Activated B cell treated with CpG ODN at 0.5 μM for 24 hours (primary cell): ENCODE results near the gene TCAP. TPM values are rescaled to one million over a fixed set of nuclear protein-coding genes. Genes with fewer than 3 reads are reported as not detected.

Source experiments
- ATAC-seq: fragments of 200-7000 bp; cut with Tn5 transposase; one replicate; pipeline ENCODE4 v1.10.0; 2021; ENCODE audit warnings: low read depth, mild to moderate bottlenecking, moderate library complexity
- CTCF ChIA-PET: fragments of 350-600 bp; sonication (Branson Sonifier 250); formaldehyde crosslinking; loops from one replicate; lab custom pipeline; 2021; ENCODE audit warnings: antibody characterized with exemption; lab: Charles Lee
- POLR2A ChIA-PET: fragments of 350-600 bp; sonication (Branson Sonifier 250); formaldehyde crosslinking; loops from one replicate; lab custom pipeline; 2021; ENCODE audit warnings: antibody characterized with exemption; lab: Charles Lee
- DNase-seq: peaks from one replicate; pipeline ENCODE4 v3.0.0; 2022
- H3K27ac Mint-ChIP-seq: one replicate; pipeline ENCODE4 v1.8.0; 2020; ENCODE audit warnings: mixed read lengths
- H3K27me3 Mint-ChIP-seq: one replicate; pipeline ENCODE4 v1.8.0; 2021; ENCODE audit warnings: mixed read lengths
- H3K36me3 Mint-ChIP-seq: one replicate; pipeline ENCODE4 v1.8.0; 2021; ENCODE audit warnings: low read depth, mixed read lengths
- H3K4me1 Mint-ChIP-seq: one replicate; pipeline ENCODE4 v1.8.0; 2021; ENCODE audit warnings: mixed read lengths
- H3K4me3 Mint-ChIP-seq: one replicate; pipeline ENCODE4 v1.8.0; 2020; ENCODE audit warnings: mild to moderate bottlenecking, mixed read lengths
- H3K9me3 Mint-ChIP-seq: one replicate; pipeline ENCODE4 v1.8.0; 2020; ENCODE audit warnings: mixed read lengths
- CTCF ChIP-seq: fragments of 200-600 bp; IDR thresholded peaks from one replicate; pipeline ENCODE4 v1.8.0; 2022; ENCODE audit warnings: antibody characterized with exemption, mild to moderate bottlenecking
- intact Hi-C: fragments of 100-400 bp; cut with micrococcal nuclease; formaldehyde crosslinking; loops from one replicate; pipeline ENCODE4 v1.15.1; 2024
- total RNA-seq: library from RNA; stranded (reverse); gene quantifications from 2 replicates; pipeline ENCODE4 v1.2.3, GENCODE V29; 2022

Gene TCAP
- total RNA-seq, 1 donor from 2014 or later, result 2.3 TPM

- ChIA-PET POLR2A (interaction anchor here (0.6 kb wide), 1 partner anchor 160 kb away, joined by 5 read pairs; no protein-coding TSS in a partner anchor), CTCF (interaction anchor here (1.2 kb wide), 1 partner anchor 24 kb away, joined by 3 read pairs; no protein-coding TSS in a partner anchor)
- no peak for ATAC-seq
Measured at GRCh38 chr17:39629494-39629880, 35.7 kb upstream of the TCAP start.

GRCh38 chr17:39629898-39630297, 35.3 kb upstream of the TCAP start:
- H3K27me3 Mint-ChIP-seq, result peaks cover 33% of the 10 kb centered on the region
- ATAC-seq (no peak), DNase-seq (no peak)
- no peak overlapping the region for H3K27ac Mint-ChIP-seq
- ChIA-PET POLR2A (interaction anchor here (0.6 kb wide), 1 partner anchor 161 kb away, joined by 5 read pairs; no protein-coding TSS in a partner anchor), CTCF (interaction anchor here (1.2 to 1.3 kb wide), 2 partner anchors 9 to 24 kb away, joined by 3 read pairs; no protein-coding TSS in a partner anchor)
- peaks cover 16% of the 10 kb centered on the region for H3K4me1 Mint-ChIP-seq
- no peaks in the 10 kb centered on the region for H3K9me3 Mint-ChIP-seq
- no peak for TF ChIP-seq CTCF
- intact Hi-C loops, result loop anchor here (10.0 kb wide), 1 partner anchor 425 kb away; the partner anchor contains the start of gene RPL19
- H3K36me3 Mint-ChIP-seq, result no peaks in the 10 kb centered on the region
- H3K4me3 Mint-ChIP-seq, result no peak overlapping the region

More at GRCh38 chr17:39629494-39629880, 35.7 kb upstream of the TCAP start:
- no peak overlapping the region for H3K4me3 Mint-ChIP-seq
- no peak overlapping the region for H3K27ac Mint-ChIP-seq
- H3K4me1 Mint-ChIP-seq, result peaks cover 13% of the 10 kb centered on the region
- TF ChIP-seq CTCF, result no peak
- no peaks in the 10 kb centered on the region for H3K9me3 Mint-ChIP-seq
- intact Hi-C loops, result loop anchor here (10.0 kb wide), 1 partner anchor 425 kb away; the partner anchor contains the start of gene RPL19
- H3K27me3 Mint-ChIP-seq, result peaks cover 33% of the 10 kb centered on the region
- no peak for DNase-seq
- H3K36me3 Mint-ChIP-seq, result no peaks in the 10 kb centered on the region

GRCh38 chr17:39631403-39631802, 33.7 kb upstream of the TCAP start:
- H3K4me3 Mint-ChIP-seq, result no peak overlapping the region
- CTCF ChIA-PET, result interaction anchor here (1.3 to 1.6 kb wide), 2 partner anchors 10 to 22 kb away, joined by 4 to 6 read pairs; no protein-coding TSS in a partner anchor
- peaks cover 18% of the 10 kb centered on the region for H3K27me3 Mint-ChIP-seq
- POLR2A ChIA-PET, result no interaction called here
- intact Hi-C loops, result no loop called here
- ATAC-seq (no peak), DNase-seq (no peak)
- no peak overlapping the region for H3K27ac Mint-ChIP-seq
- peaks cover 18% of the 10 kb centered on the region for H3K4me1 Mint-ChIP-seq
- H3K9me3 Mint-ChIP-seq, result no peaks in the 10 kb centered on the region
- no peak for TF ChIP-seq CTCF
- H3K36me3 Mint-ChIP-seq, result no peaks in the 10 kb centered on the region

GRCh38 chr17:39632153-39632941, 32.8 kb upstream of the TCAP start:
- Mint-ChIP-seq H3K4me1 (peaks cover 20% of the 10 kb centered on the region), H3K27me3 (peaks cover 15% of the 10 kb centered on the region), H3K27ac (no peak overlapping the region), H3K36me3 (no peaks in the 10 kb centered on the region), H3K9me3 (no peaks in the 10 kb centered on the region), H3K4me3 (no peak overlapping the region)
- DNase-seq (no peak), ATAC-seq (no peak)
- POLR2A ChIA-PET, result interaction anchor here (0.6 kb wide), 1 partner anchor 14 kb away, joined by 4 read pairs; no protein-coding TSS in a partner anchor
- CTCF ChIA-PET, result interaction anchor here (1.0 to 4.0 kb wide), 4 partner anchors 9 to 27 kb away, joined by 3 to 56 read pairs (median 5); no protein-coding TSS in a partner anchor
- no peak for TF ChIP-seq CTCF
- intact Hi-C loops, result no loop called here
